HepG2 (cell line): Measurements from ENCODE around the gene TOM1L2.

Experiments
- CREB1 ChIP-seq, 2 experiments: fragments of 450-650 bp in 1 of 2; IDR thresholded peaks; 2 replicates each; pipeline ENCODE4 v1.6.1; 2016 to 2017; ENCODE audit warnings: control low read depth in 1 of 2, mild to moderate bottlenecking in 1 of 2, missing compliant biosample characterization in 1 of 2, missing genetic modification characterization in 1 of 2
- CTCF ChIP-seq: sonication (generic); formaldehyde crosslinking; IDR thresholded peaks from 2 replicates; pipeline ENCODE4 v1.5.0; 2020; ENCODE audit warnings: mild to moderate bottlenecking, missing genetic modification reagents, moderate library complexity
- ESRRA ChIP-seq: sonication (generic); formaldehyde crosslinking; IDR thresholded peaks from 2 replicates; pipeline ENCODE4 v1.5.1; 2020; ENCODE audit warnings: mild to moderate bottlenecking, low read depth, missing genetic modification reagents
- U2AF2 ChIP-seq: fragments of 200-400 bp; formaldehyde crosslinking; IDR thresholded peaks from 2 replicates; pipeline ENCODE4 v1.6.1; 2017; ENCODE audit warnings: low read depth, mild to moderate bottlenecking, low read length

- TF ChIP-seq ESRRA: no peak
- no peak for TF ChIP-seq CREB1 (IDR thresholded peaks at IDR 0.05)
- no peak for TF ChIP-seq CREB1 (CRISPR knock-in tag; IDR thresholded peaks at IDR 0.05)
- no peak for TF ChIP-seq U2AF2
- no peak for TF ChIP-seq CTCF
These were observed 88.4 kb downstream of the TOM1L2 start for GRCh38 chr17:17883801-17884200.
